Effector memory CD4-positive, alpha-beta T cell (primary cell): ENCODE measurements around the gene RNF225.
A peak's percentile ranks its signal among the peaks of the same experiment; 100 is the strongest.

Source experiments
- DNase-seq, 3 donors: peaks; one replicate each; pipeline ENCODE4 v3.0.0-alpha.2; 2020
- H3K27ac ChIP-seq: 2 replicates; pipeline ENCODE4 v1.7.0; 2013; ENCODE audit warnings: mild to moderate bottlenecking, low read length, moderate library complexity; ENCODE audit not compliant: insufficient read depth, poor library complexity, severe bottlenecking
- H3K27me3 ChIP-seq: replicated peaks from 2 replicates; pipeline ENCODE4 v1.7.0; 2013; ENCODE audit warnings: mild to moderate bottlenecking, low read length; ENCODE audit not compliant: insufficient read depth, control insufficient read depth, poor library complexity, severe bottlenecking
- H3K36me3 ChIP-seq: 2 replicates; pipeline ENCODE4 v1.7.0; 2013; ENCODE audit warnings: mild to moderate bottlenecking, low read length, moderate library complexity; ENCODE audit not compliant: control insufficient read depth, insufficient read depth
- H3K4me1 ChIP-seq: 2 replicates; pipeline ENCODE4 v1.7.0; 2013; ENCODE audit warnings: low read length, mild to moderate bottlenecking; ENCODE audit not compliant: control insufficient read depth, insufficient read depth, poor library complexity, severe bottlenecking
- H3K4me3 ChIP-seq: 2 replicates; pipeline ENCODE4 v1.7.0; 2013; ENCODE audit warnings: low read length, low read depth, mild to moderate bottlenecking; ENCODE audit not compliant: insufficient read depth, poor library complexity, severe bottlenecking
- H3K9me3 ChIP-seq: 2 replicates; pipeline ENCODE4 v1.7.0; 2013; ENCODE audit warnings: mild to moderate bottlenecking, low read length, moderate library complexity; ENCODE audit not compliant: control insufficient read depth

RNF225 gene

GRCh38 chr19:58388175-58388526 is 7.3 kb upstream of the RNF225 start:
- H3K27me3 ChIP-seq: no peaks in the 10 kb centered on the region

GRCh38 chr19:58392945-58393724 is 2.3 kb upstream of the RNF225 start:
- no peaks in the 10 kb centered on the region for H3K9me3 ChIP-seq
- no peak overlapping the region for H3K4me3 ChIP-seq
- H3K27me3 ChIP-seq: peaks cover 4% of the 10 kb centered on the region
- DNase-seq: no peak
- no peak overlapping the region for H3K27ac ChIP-seq
- peaks cover 4% of the 10 kb centered on the region for H3K4me1 ChIP-seq
- peaks cover 41% of the 10 kb centered on the region for H3K36me3 ChIP-seq

More at GRCh38 chr19:58388175-58388526, 7.3 kb upstream of the RNF225 start:
- H3K36me3 ChIP-seq: peaks cover 21% of the 10 kb centered on the region
- no peak overlapping the region for H3K27ac ChIP-seq
- DNase-seq: no peak
- peak overlapping the region; percentile 71 for H3K4me3 ChIP-seq
- peaks cover 26% of the 10 kb centered on the region for H3K4me1 ChIP-seq
- H3K9me3 ChIP-seq: no peaks in the 10 kb centered on the region

GRCh38 chr19:58393725-58394033 is 1.8 kb upstream of the RNF225 start:
- peaks cover 4% of the 10 kb centered on the region for H3K27me3 ChIP-seq
- peaks cover 3% of the 10 kb centered on the region for H3K4me1 ChIP-seq
- H3K9me3 ChIP-seq: no peaks in the 10 kb centered on the region
- DNase-seq: no peak
- H3K36me3 ChIP-seq: peaks cover 41% of the 10 kb centered on the region
- H3K4me3 ChIP-seq: no peak overlapping the region
- no peak overlapping the region for H3K27ac ChIP-seq

- no peaks in the 10 kb centered on the region for H3K9me3 ChIP-seq
- H3K36me3 ChIP-seq: peaks cover 35% of the 10 kb centered on the region
- no peak for DNase-seq
- no peak overlapping the region for H3K27ac ChIP-seq
- no peak overlapping the region for H3K4me3 ChIP-seq
- peaks cover 3% of the 10 kb centered on the region for H3K4me1 ChIP-seq
- peaks cover 4% of the 10 kb centered on the region for H3K27me3 ChIP-seq
These were observed 636 bp upstream of the RNF225 start for GRCh38 chr19:58394821-58395219.

GRCh38 chr19:58395979-58396627 is 647 bp downstream of the RNF225 start:
- no peak overlapping the region for H3K4me3 ChIP-seq
- H3K36me3 ChIP-seq: peaks cover 31% of the 10 kb centered on the region
- H3K27ac ChIP-seq: no peak overlapping the region
- no peaks in the 10 kb centered on the region for H3K9me3 ChIP-seq
- peaks cover 12% of the 10 kb centered on the region for H3K4me1 ChIP-seq
- no peak for DNase-seq
- H3K27me3 ChIP-seq: peaks cover 4% of the 10 kb centered on the region

- Histone ChIP-seq H3K27ac (no peak overlapping the region), H3K4me1 (peaks cover 12% of the 10 kb centered on the region), H3K27me3 (peaks cover 4% of the 10 kb centered on the region), H3K4me3 (no peak overlapping the region), H3K36me3 (peaks cover 28% of the 10 kb centered on the region), H3K9me3 (no peaks in the 10 kb centered on the region)
- DNase-seq: no peak
These were observed 1.5 kb downstream of the RNF225 start for GRCh38 chr19:58396691-58397532.

DNA sequence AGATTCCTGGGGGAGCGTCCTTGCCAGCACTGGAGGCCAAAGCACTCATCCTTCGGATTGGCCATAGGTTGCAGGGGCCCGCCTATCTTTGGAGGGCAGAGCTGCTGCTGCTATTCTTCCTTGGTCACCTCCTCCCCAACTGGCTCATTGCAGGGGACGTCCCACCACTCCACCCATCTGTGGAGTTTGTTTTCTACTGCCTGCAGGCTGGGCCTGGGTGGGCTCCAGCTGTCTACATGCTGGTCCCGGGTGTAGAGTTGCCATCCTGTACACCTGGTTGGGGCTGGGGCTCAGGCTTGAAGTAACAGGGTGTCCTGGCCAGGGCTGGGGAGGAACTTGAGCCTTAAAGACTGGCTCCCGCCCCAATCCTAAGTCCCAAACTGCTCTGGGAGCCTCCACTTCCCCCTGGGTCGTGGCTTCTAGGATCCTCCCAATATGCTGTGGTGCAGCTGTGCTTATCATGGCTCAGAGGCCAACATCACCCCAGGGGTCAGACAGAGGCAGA is 2.1 kb downstream of the RNF225 start:
- no peaks in the 10 kb centered on the region for H3K9me3 ChIP-seq
- peaks cover 26% of the 10 kb centered on the region for H3K36me3 ChIP-seq
- H3K27me3 ChIP-seq: peaks cover 4% of the 10 kb centered on the region
- no peak overlapping the region for H3K4me3 ChIP-seq
- DNase-seq: no peak
- peaks cover 12% of the 10 kb centered on the region for H3K4me1 ChIP-seq
- H3K27ac ChIP-seq: no peak overlapping the region

DNA sequence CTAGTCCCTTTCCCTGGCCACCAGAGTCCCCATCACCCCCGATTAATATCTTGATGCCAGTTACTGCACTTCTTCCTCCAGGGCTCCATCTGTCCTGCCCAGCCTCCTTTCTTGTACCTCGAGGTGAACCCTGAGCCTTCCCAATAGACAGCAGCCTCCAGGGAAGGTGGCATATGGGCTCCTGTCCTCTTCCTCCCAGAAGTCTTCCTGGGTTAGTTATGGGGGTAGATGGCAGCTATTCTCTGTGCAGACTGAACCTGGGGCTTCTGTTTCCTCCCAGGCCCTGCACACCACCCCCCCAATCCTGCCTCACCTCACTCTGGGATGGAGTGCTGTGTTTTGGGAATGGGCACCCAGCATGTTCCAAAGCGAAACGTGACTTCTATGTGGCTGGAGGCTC is 2.6 kb downstream of the RNF225 start:
- Histone ChIP-seq H3K4me3 (no peak overlapping the region), H3K36me3 (peaks cover 21% of the 10 kb centered on the region), H3K4me1 (peaks cover 12% of the 10 kb centered on the region)

DNA sequence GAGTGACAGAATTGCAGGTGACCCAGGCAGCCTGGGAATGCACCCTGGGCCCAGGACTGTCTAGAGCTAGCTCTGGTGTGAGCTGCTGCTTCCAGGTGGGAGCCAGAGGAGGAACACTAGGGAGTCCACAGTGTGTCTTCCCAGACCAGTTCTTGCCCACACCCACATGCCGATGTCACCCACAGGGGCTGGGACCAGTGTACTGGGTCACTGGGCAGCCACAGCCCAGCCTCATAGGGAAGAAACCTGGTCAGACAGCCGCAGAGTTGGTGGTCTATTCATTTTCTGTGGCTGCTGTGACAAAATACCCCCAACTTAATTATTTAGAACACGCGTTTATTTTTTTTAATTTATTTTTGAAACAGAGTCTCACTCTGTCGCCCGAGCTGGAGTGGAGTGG is 3.1 kb downstream of the RNF225 start:
- Histone ChIP-seq H3K4me3 (no peak overlapping the region), H3K9me3 (no peaks in the 10 kb centered on the region), H3K27me3 (peaks cover 4% of the 10 kb centered on the region), H3K27ac (no peak overlapping the region), H3K4me1 (peaks cover 12% of the 10 kb centered on the region), H3K36me3 (peaks cover 16% of the 10 kb centered on the region)
- DNase-seq: no peak

More for the DNA sequence above, 2.6 kb downstream of the RNF225 start:
- Histone ChIP-seq H3K27me3 (peaks cover 4% of the 10 kb centered on the region), H3K27ac (no peak overlapping the region), H3K9me3 (no peaks in the 10 kb centered on the region)
- no peak for DNase-seq
